ENCODE data around the gene CERKL.

DNA sequence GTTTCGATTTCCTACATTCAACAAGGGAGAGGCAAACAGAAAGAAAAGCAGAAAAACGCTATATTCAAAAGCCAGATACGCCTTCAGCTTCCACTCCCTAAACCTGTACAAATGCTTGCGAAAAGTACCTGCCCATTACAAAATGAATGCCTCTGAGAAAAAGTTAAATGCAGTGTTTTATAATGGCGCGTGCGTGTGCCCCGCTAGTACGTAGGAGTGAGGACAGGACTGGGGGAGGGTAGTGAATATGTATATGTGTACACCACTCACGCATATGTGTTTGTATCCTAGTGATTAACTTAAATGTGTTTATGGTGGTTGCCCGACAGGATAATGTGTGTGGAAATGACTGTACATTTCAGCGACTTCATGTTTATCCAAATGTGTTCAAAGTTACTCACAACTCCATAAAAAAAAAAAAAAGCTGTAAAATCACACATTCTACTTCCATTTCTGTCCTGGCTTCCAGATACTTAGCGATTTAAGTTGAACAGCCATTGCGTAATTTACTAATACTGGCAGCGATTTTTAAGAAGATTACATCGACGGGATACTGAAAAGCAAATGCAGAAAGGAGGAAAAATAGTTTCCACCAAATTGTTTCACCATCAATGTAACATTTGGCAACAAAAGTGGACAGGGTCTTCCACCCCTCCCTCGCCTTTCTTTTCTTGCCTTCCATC is 22.1 kb upstream of the CERKL start:
- TF ChIP-seq PKNOX1 (IDR thresholded peaks at IDR 0.05) (no peak), CBX2 (IDR thresholded peaks at IDR 0.05; ENCODE audit: insufficient read depth, low read length, poor library complexity, severe bottlenecking) (no peak), MAX (CRISPR knock-in tag; IDR thresholded peaks at IDR 0.05) (no peak), TAF1 (IDR thresholded peaks at IDR 0.05; ENCODE audit: control insufficient read depth, extremely low read depth, insufficient read depth, low read length, severe bottlenecking) (no peak), HLTF (IDR thresholded peaks at IDR 0.05) (no peak), JUND (IDR thresholded peaks at IDR 0.05; ENCODE audit: borderline replicate concordance, low read depth, low read length) (no peak), JUND (tag; IDR thresholded peaks at IDR 0.05; ENCODE audit: borderline replicate concordance, low read depth, low read length) (no peak), NFE2L1 (tag; IDR thresholded peaks at IDR 0.05; ENCODE audit: borderline replicate concordance, low read depth) (no peak), TCF7L2 (IDR thresholded peaks at IDR 0.05; ENCODE audit: low read depth, low read length) (no peak)
- TF ChIP-seq, protein P1, sequence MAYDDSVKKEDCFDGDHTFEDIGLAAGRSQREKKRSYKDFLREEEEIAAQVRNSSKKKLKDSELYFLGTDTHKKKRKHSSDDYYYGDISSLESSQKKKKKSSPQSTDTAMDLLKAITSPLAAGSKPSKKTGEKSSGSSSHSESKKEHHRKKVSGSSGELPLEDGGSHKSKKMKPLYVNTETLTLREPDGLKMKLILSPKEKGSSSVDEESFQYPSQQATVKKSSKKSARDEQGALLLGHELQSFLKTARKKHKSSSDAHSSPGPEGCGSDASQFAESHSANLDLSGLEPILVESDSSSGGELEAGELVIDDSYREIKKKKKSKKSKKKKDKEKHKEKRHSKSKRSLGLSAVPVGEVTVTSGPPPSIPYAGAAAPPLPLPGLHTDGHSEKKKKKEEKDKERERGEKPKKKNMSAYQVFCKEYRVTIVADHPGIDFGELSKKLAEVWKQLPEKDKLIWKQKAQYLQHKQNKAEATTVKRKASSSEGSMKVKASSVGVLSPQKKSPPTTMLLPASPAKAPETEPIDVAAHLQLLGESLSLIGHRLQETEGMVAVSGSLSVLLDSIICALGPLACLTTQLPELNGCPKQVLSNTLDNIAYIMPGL (CRISPR knock-in tag; IDR thresholded peaks at IDR 0.05): no peak

Data from K562 (cell line).